GM23338 (cell line): Measurements from ENCODE around the gene NTRK3. TPM values are rescaled to one million over a fixed set of nuclear protein-coding genes. Genes with fewer than 3 reads are reported as not detected.

Experiments used
- ATAC-seq: fragments of 200-7000 bp; cut with Tn5 transposase; 3 replicates; pipeline ENCODE4 v1.9.1; 2020
- DNase-seq: peaks from one replicate; pipeline ENCODE4 v3.0.0-alpha.2; 2015; ENCODE audit warnings: low spot score
- H2AFZ ChIP-seq: fragments of 200-600 bp; sonication (generic); 2 replicates; pipeline ENCODE4 v1.8.0; 2016; ENCODE audit warnings: antibody characterized with exemption, mild to moderate bottlenecking, moderate library complexity
- H3F3A ChIP-seq: fragments of 200-600 bp; sonication (generic); replicated peaks from 2 replicates; pipeline ENCODE4 v1.8.0; 2017; ENCODE audit warnings: antibody characterized with exemption, mixed run types, low read depth
- H3K27ac ChIP-seq: fragments of 200-600 bp; sonication (generic); 2 replicates; pipeline ENCODE4 v1.6.1; 2016; ENCODE audit warnings: low read depth
- H3K27me3 ChIP-seq: fragments of 200-600 bp; sonication (generic); 2 replicates; pipeline ENCODE4 v1.8.0; 2016; ENCODE audit warnings: mild to moderate bottlenecking, mixed run types, moderate library complexity; ENCODE audit not compliant: insufficient read depth
- H3K36me3 ChIP-seq: fragments of 200-600 bp; sonication (generic); 2 replicates; pipeline ENCODE4 v1.8.0; 2016; ENCODE audit warnings: mild to moderate bottlenecking; ENCODE audit not compliant: insufficient read depth
- H3K4me1 ChIP-seq: fragments of 200-600 bp; sonication (generic); 2 replicates; pipeline ENCODE4 v1.8.0; 2016; ENCODE audit warnings: mild to moderate bottlenecking, moderate library complexity; ENCODE audit not compliant: insufficient read depth
- H3K4me2 ChIP-seq: fragments of 200-600 bp; sonication (generic); 2 replicates; pipeline ENCODE4 v1.7.1; 2017; ENCODE audit warnings: mixed run types
- H3K4me3 ChIP-seq: fragments of 200-600 bp; sonication (generic); 2 replicates; pipeline ENCODE4 v1.6.1; 2016; ENCODE audit warnings: mixed run types
- H3K79me2 ChIP-seq: fragments of 200-600 bp; sonication (generic); replicated peaks from 2 replicates; pipeline ENCODE4 v1.8.0; 2017; ENCODE audit warnings: mild to moderate bottlenecking; ENCODE audit not compliant: insufficient read depth
- H3K9me2 ChIP-seq: fragments of 200-600 bp; sonication (generic); 2 replicates; pipeline ENCODE4 v1.8.0; 2017; ENCODE audit not compliant: insufficient read depth
- H4K20me1 ChIP-seq: fragments of 200-600 bp; sonication (generic); replicated peaks from 2 replicates; pipeline ENCODE4 v1.8.0; 2017; ENCODE audit warnings: mild to moderate bottlenecking; ENCODE audit not compliant: insufficient read depth
- H3K27ac Mint-ChIP-seq: 2 replicates; pipeline ENCODE4 v1.8.0; 2020; ENCODE audit warnings: inconsistent platforms, mild to moderate bottlenecking, moderate library complexity, mixed read lengths
- H3K27me3 Mint-ChIP-seq: 3 replicates; pipeline ENCODE4 v1.8.0; 2022; ENCODE audit warnings: low read depth, mild to moderate bottlenecking, moderate library complexity, mixed read lengths, inconsistent platforms; ENCODE audit not compliant: insufficient read depth, poor library complexity
- H3K36me3 Mint-ChIP-seq: 3 replicates; pipeline ENCODE4 v1.8.0; 2021; ENCODE audit warnings: low read depth, mild to moderate bottlenecking, inconsistent platforms, moderate library complexity, mixed read lengths
- H3K4me1 Mint-ChIP-seq: 3 replicates; pipeline ENCODE4 v1.8.0; 2020; ENCODE audit warnings: mild to moderate bottlenecking, inconsistent platforms, mixed read lengths
- H3K4me3 Mint-ChIP-seq: 3 replicates; pipeline ENCODE4 v1.8.0; 2021; ENCODE audit warnings: moderate library complexity, mild to moderate bottlenecking, inconsistent platforms, mixed read lengths
- H3K9me3 Mint-ChIP-seq: 3 replicates; pipeline ENCODE4 v1.8.0; 2020; ENCODE audit warnings: moderate library complexity, mild to moderate bottlenecking, inconsistent platforms, mixed read lengths
- ETS1 ChIP-seq: IDR thresholded peaks from 2 replicates; pipeline ENCODE4 v1.6.1; 2016; ENCODE audit warnings: antibody characterized with exemption
- EZH2 ChIP-seq: fragments of 200-600 bp; sonication (generic); IDR thresholded peaks from one replicate; pipeline ENCODE4 v1.8.0; 2017; ENCODE audit warnings: antibody characterized with exemption, mild to moderate bottlenecking, low read depth; ENCODE audit not compliant: unreplicated experiment
- JUNB ChIP-seq: IDR thresholded peaks from one replicate; pipeline ENCODE4 v1.6.1; 2016; ENCODE audit warnings: antibody characterized with exemption; ENCODE audit not compliant: unreplicated experiment
- POLR2AphosphoS5 ChIP-seq: IDR thresholded peaks from 2 replicates; pipeline ENCODE4 v1.6.1; 2016; ENCODE audit warnings: antibody characterized with exemption, low read depth
- polyA plus RNA-seq: library from polyadenylated mRNA; unstranded; fragments of >200 nt; fragmentation: Nextera tagmentation; extraction: Ambion mirVana; gene quantifications from 2 replicates; pipeline ENCODE4 v1.2.1, GENCODE V29; 2016
- total RNA-seq: library from RNA; depleted of rRNA; stranded (reverse); fragments of >200 nt; shearing (Covaris generic); gene quantifications from 2 replicates; pipeline ENCODE4 v1.2.3, GENCODE V29; 2014
- TF ChIP-seq, protein P1 (sequence below): fragments of 250-450 bp; sonication (Bioruptor Pico); IDR thresholded peaks from 2 replicates; pipeline ENCODE4 v1.5.0; 2020; ENCODE audit warnings: mild to moderate bottlenecking, moderate library complexity

The NTRK3 gene
- total and polyA plus RNA-seq, 2 experiments from 2014 or later, result 3.1 to 5.3 TPM

GRCh38 chr15:87977907-87978306, 278.6 kb downstream of the NTRK3 start:
- no peaks in the 10 kb centered on the region for H3F3A ChIP-seq
- Mint-ChIP-seq H3K4me1 (no peaks in the 10 kb centered on the region; the same call in 2 of the 3 replicates), H3K4me3 (no peak overlapping the region)

More at GRCh38 chr15:87977907-87978306, 278.6 kb downstream of the NTRK3 start:
- peaks cover 9% of the 10 kb centered on the region for H3K27me3 Mint-ChIP-seq
- no peaks in the 10 kb centered on the region for H3K36me3 ChIP-seq
- ATAC-seq (no peak), DNase-seq (no peak)
- H3K36me3 Mint-ChIP-seq, result no peaks in the 10 kb centered on the region; the same call in 2 of the 3 replicates
- H3K4me2 ChIP-seq, result no peak overlapping the region
- no peaks in the 10 kb centered on the region for H3K79me2 ChIP-seq
- no peak overlapping the region for H2AFZ ChIP-seq
- no peak for TF ChIP-seq POLR2AphosphoS5
- no peak for TF ChIP-seq EZH2
- TF ChIP-seq JUNB, result no peak
- TF ChIP-seq, protein P1, sequence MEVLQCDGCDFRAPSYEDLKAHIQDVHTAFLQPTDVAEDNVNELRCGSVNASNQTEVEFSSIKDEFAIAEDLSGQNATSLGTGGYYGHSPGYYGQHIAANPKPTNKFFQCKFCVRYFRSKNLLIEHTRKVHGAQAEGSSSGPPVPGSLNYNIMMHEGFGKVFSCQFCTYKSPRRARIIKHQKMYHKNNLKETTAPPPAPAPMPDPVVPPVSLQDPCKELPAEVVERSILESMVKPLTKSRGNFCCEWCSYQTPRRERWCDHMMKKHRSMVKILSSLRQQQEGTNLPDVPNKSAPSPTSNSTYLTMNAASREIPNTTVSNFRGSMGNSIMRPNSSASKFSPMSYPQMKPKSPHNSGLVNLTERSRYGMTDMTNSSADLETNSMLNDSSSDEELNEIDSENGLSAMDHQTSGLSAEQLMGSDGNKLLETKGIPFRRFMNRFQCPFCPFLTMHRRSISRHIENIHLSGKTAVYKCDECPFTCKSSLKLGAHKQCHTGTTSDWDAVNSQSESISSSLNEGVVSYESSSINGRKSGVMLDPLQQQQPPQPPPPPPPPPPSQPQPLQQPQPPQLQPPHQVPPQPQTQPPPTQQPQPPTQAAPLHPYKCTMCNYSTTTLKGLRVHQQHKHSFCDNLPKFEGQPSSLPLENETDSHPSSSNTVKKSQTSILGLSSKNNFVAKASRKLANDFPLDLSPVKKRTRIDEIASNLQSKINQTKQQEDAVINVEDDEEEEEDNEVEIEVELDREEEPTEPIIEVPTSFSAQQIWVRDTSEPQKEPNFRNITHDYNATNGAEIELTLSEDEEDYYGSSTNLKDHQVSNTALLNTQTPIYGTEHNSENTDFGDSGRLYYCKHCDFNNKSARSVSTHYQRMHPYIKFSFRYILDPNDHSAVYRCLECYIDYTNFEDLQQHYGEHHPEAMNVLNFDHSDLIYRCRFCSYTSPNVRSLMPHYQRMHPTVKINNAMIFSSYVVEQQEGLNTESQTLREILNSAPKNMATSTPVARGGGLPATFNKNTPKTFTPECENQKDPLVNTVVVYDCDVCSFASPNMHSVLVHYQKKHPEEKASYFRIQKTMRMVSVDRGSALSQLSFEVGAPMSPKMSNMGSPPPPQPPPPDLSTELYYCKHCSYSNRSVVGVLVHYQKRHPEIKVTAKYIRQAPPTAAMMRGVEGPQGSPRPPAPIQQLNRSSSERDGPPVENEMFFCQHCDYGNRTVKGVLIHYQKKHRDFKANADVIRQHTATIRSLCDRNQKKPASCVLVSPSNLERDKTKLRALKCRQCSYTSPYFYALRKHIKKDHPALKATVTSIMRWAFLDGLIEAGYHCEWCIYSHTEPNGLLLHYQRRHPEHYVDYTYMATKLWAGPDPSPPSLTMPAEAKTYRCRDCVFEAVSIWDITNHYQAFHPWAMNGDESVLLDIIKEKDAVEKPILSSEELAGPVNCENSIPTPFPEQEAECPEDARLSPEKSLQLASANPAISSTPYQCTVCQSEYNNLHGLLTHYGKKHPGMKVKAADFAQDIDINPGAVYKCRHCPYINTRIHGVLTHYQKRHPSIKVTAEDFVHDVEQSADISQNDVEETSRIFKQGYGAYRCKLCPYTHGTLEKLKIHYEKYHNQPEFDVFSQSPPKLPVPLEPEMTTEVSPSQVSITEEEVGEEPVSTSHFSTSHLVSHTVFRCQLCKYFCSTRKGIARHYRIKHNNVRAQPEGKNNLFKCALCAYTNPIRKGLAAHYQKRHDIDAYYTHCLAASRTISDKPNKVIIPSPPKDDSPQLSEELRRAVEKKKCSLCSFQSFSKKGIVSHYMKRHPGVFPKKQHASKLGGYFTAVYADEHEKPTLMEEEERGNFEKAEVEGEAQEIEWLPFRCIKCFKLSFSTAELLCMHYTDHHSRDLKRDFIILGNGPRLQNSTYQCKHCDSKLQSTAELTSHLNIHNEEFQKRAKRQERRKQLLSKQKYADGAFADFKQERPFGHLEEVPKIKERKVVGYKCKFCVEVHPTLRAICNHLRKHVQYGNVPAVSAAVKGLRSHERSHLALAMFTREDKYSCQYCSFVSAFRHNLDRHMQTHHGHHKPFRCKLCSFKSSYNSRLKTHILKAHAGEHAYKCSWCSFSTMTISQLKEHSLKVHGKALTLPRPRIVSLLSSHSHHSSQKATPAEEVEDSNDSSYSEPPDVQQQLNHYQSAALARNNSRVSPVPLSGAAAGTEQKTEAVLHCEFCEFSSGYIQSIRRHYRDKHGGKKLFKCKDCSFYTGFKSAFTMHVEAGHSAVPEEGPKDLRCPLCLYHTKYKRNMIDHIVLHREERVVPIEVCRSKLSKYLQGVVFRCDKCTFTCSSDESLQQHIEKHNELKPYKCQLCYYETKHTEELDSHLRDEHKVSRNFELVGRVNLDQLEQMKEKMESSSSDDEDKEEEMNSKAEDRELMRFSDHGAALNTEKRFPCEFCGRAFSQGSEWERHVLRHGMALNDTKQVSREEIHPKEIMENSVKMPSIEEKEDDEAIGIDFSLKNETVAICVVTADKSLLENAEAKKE (CRISPR knock-in tag), result no peak
- no peak for TF ChIP-seq ETS1
- H3K4me3 ChIP-seq, result no peak overlapping the region
- H3K9me2 ChIP-seq, result peaks cover 24% of the 10 kb centered on the region; the same call in 1 of the 2 replicates
- H4K20me1 ChIP-seq, result no peaks in the 10 kb centered on the region
- no peaks in the 10 kb centered on the region for H3K4me1 ChIP-seq
- no peaks in the 10 kb centered on the region for H3K27me3 ChIP-seq
- no peaks in the 10 kb centered on the region; the same call in 1 of the 3 replicates for H3K9me3 Mint-ChIP-seq
- no peak overlapping the region for H3K27ac Mint-ChIP-seq
- no peak overlapping the region for H3K27ac ChIP-seq
